Type B pancreatic cell (in vitro differentiated cells): ENCODE measurements around the gene CPNE4. TPM values are rescaled to one million over a fixed set of nuclear protein-coding genes. Genes with fewer than 3 reads are reported as not detected.

ENCODE experiments used
- DNase-seq: peaks from one replicate; pipeline ENCODE4 v3.0.0; 2021; ENCODE audit warnings: mixed read lengths; ENCODE audit not compliant: unreplicated experiment; ENCODE audit errors: extremely low spot score
- H3K27ac Mint-ChIP-seq: 2 replicates; pipeline ENCODE4 v1.8.0; 2021; ENCODE audit warnings: mild to moderate bottlenecking, mixed read lengths
- H3K27me3 Mint-ChIP-seq: 2 replicates; pipeline ENCODE4 v1.8.0; 2021; ENCODE audit warnings: mixed read lengths
- H3K36me3 Mint-ChIP-seq: 2 replicates; pipeline ENCODE4 v1.8.0; 2021; ENCODE audit warnings: mixed read lengths
- H3K4me1 Mint-ChIP-seq: one replicate; pipeline ENCODE4 v1.8.0; 2021; ENCODE audit warnings: mixed read lengths; ENCODE audit not compliant: unreplicated experiment
- H3K4me3 Mint-ChIP-seq: 2 replicates; pipeline ENCODE4 v1.8.0; 2021; ENCODE audit warnings: mild to moderate bottlenecking, mixed read lengths
- H3K9me3 Mint-ChIP-seq: 2 replicates; pipeline ENCODE4 v1.8.0; 2021; ENCODE audit warnings: mixed read lengths
- total RNA-seq: library from RNA; stranded (reverse); gene quantifications from 2 replicates; pipeline ENCODE4 v1.2.1, GENCODE V29; 2021; ENCODE audit warnings: low replicate concordance
- TF ChIP-seq, protein P1 (sequence below): fragments of 200-600 bp; sonication (generic); conservative IDR thresholded peaks from 2 replicates; pipeline ENCODE4 v1.5.0; 2021; ENCODE audit warnings: antibody characterized with exemption, mild to moderate bottlenecking

The CPNE4 gene
- total RNA-seq, 1 donor from 2014 or later, result 5.2 TPM

DNA sequence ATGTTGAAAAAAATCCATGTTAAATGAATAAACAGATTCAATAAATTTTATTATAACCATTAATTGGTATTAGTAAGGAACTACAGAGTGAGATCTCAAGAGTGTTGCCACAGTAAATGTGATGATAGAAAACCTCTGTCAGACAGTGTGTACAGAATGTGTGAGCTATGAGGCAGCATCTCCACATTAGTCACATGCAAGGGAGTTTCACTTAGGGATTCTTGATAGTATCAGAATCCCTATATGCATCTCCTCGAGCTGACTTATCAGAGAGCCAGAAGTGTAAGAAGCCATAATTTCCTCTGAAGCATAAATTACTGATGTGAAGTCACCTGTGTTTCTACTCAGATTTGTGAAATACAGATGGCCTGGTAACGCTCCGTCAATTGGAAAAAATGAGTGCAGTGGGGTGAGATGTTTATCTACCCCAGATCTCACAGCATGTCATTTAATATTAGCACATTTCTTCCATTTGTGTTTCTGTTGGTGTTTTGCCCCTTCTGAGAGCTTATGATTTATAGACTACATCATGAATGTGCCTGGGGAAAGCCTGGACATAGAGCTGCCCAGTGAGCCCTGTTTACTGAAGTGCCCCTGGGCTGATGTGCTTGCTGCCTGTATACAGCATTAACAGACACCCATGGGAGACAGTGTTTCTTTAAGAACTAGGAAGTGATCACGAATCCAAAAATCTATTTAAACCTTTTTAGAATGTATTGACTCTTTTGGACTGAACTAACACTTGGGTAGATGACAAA, 262.4 kb downstream of the CPNE4 start:
- Mint-ChIP-seq H3K27me3 (peaks cover 7% of the 10 kb centered on the region), H3K9me3 (peaks cover 5% of the 10 kb centered on the region), H3K4me1 (peaks cover 4% of the 10 kb centered on the region), H3K27ac (no peak overlapping the region), H3K4me3 (no peak overlapping the region), H3K36me3 (no peaks in the 10 kb centered on the region)
- TF ChIP-seq, protein P1, sequence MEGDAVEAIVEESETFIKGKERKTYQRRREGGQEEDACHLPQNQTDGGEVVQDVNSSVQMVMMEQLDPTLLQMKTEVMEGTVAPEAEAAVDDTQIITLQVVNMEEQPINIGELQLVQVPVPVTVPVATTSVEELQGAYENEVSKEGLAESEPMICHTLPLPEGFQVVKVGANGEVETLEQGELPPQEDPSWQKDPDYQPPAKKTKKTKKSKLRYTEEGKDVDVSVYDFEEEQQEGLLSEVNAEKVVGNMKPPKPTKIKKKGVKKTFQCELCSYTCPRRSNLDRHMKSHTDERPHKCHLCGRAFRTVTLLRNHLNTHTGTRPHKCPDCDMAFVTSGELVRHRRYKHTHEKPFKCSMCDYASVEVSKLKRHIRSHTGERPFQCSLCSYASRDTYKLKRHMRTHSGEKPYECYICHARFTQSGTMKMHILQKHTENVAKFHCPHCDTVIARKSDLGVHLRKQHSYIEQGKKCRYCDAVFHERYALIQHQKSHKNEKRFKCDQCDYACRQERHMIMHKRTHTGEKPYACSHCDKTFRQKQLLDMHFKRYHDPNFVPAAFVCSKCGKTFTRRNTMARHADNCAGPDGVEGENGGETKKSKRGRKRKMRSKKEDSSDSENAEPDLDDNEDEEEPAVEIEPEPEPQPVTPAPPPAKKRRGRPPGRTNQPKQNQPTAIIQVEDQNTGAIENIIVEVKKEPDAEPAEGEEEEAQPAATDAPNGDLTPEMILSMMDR, result no peak
- no peak for DNase-seq

DNA sequence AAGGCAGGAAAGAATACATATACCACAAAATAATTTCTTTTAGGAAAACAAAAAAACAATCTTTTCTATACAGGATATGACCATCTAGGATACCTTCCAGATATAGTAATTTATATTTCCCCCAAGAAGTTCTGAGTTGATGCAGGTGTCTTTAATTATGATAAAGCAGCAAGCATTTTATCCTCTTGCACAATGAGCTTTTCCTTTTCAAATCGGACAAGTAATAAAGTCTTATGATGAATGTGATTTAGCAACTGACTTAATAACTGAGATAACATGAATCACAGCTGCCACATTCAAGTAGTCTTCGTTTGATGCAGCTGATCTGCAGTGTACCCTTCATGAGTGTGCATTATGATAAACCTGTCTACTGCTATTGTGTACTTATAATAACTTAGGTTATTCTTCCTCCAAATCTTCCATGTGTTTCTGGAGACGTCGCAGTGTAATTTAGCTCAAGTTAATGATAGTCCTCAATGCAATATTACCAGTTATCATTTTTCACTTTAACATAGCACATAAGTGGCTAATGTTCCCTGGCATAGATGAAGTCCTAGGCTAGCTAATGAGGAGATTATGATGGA, 271.7 kb downstream of the CPNE4 start:
- Mint-ChIP-seq H3K4me1 (no peaks in the 10 kb centered on the region), H3K4me3 (no peak overlapping the region), H3K27me3 (peaks cover 18% of the 10 kb centered on the region), H3K9me3 (no peaks in the 10 kb centered on the region), H3K36me3 (no peaks in the 10 kb centered on the region), H3K27ac (no peak overlapping the region)
- DNase-seq, result no peak
- TF ChIP-seq, protein P1, result no peak

DNA sequence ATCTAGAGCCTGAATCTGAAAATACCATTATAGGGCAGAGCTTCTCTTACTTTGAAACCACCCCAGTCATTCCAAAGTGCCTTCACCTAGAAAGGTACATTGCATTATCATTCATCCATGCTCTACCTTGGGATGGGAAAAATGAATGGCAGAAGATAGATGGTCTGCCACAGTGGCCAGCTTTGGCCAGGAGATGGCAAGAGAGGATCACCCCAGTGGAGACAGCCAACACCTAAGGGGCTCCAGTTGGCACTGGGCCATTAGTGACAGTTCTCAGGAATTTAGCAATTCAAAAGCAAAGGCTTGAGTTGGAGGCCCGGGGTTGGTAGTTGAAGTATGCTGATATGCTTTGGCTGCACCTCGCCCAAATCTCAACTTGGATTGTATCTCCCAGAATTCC, 278.4 kb downstream of the CPNE4 start:
- peaks cover 9% of the 10 kb centered on the region for H3K27me3 Mint-ChIP-seq
- TF ChIP-seq, protein P1, result no peak
- no peak for DNase-seq
- no peak overlapping the region for H3K27ac Mint-ChIP-seq
- H3K4me1 Mint-ChIP-seq, result no peaks in the 10 kb centered on the region
- no peaks in the 10 kb centered on the region for H3K36me3 Mint-ChIP-seq
- no peak overlapping the region for H3K4me3 Mint-ChIP-seq
- peaks cover 3% of the 10 kb centered on the region for H3K9me3 Mint-ChIP-seq

DNA sequence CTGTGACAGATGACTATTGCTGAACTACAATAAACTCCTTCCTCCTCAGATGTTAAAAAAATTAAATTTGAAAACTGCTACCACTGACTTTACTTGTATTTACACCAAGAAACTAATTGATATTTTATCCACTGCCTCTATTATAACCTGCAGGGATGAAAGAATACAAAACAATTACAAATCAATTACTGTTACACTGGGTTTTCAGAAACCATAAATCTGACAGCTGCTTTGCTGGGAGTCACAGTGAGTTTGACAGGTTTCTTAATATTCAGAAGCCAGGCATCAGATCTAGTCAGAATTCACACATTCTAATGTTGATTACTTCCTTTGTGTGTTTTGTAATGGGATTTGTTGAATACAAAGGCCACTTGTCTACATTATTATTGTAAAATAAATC, 279.4 kb downstream of the CPNE4 start:
- DNase-seq, result no peak
- TF ChIP-seq, protein P1, result no peak
- Mint-ChIP-seq H3K27ac (no peak overlapping the region), H3K9me3 (peaks cover 3% of the 10 kb centered on the region), H3K4me1 (no peaks in the 10 kb centered on the region), H3K4me3 (no peak overlapping the region), H3K27me3 (peaks cover 4% of the 10 kb centered on the region), H3K36me3 (no peaks in the 10 kb centered on the region)

DNA sequence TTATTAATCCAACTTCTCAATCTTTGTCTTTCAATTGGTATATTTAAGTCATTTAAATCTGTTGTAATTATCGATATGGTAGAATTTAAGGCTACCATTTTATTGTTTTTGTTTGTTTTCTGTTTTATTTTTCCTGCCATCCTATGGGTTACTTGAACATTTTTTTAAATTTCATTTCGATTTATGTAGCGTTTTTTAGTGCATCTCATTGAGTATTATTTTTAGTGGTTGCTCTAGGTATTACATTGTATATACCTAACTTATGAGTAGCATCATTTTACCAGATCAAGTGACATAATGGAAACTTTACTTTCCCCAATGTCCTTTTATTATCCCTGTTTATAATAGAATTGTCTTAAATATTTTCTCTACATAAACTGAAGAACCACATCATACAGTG, 284.6 kb downstream of the CPNE4 start:
- Mint-ChIP-seq H3K4me3 (no peak overlapping the region), H3K36me3 (no peaks in the 10 kb centered on the region), H3K4me1 (no peaks in the 10 kb centered on the region)

More for the DNA sequence above, 284.6 kb downstream of the CPNE4 start:
- Mint-ChIP-seq H3K9me3 (no peaks in the 10 kb centered on the region), H3K27me3 (no peaks in the 10 kb centered on the region), H3K27ac (no peak overlapping the region)
- TF ChIP-seq, protein P1, result peak; percentile 59
- DNase-seq, result no peak
